HG03565 (cell line): ENCODE results near the gene B3GNT2.

Experiments
- ATAC-seq: cut with Tn5 transposase; IDR thresholded peaks from one replicate; pipeline ENCODE4 v1.9.1; 2021; ENCODE audit warnings: mild to moderate bottlenecking, moderate library complexity; ENCODE audit not compliant: unreplicated experiment

B3GNT2 gene

GRCh38 chr2:62202729-62203128 lies 6.8 kb downstream of the B3GNT2 start:
- no peak for ATAC-seq

- ATAC-seq, result no peak
Measured at GRCh38 chr2:62203459-62203858, 7.5 kb downstream of the B3GNT2 start.

GRCh38 chr2:62204998-62205496 lies 9.1 kb downstream of the B3GNT2 start:
- no peak for ATAC-seq

- no peak for ATAC-seq
Measured at GRCh38 chr2:62205554-62205953, 9.6 kb downstream of the B3GNT2 start.

- no peak for ATAC-seq
Measured at GRCh38 chr2:62206024-62206423, 10.1 kb downstream of the B3GNT2 start.

DNA sequence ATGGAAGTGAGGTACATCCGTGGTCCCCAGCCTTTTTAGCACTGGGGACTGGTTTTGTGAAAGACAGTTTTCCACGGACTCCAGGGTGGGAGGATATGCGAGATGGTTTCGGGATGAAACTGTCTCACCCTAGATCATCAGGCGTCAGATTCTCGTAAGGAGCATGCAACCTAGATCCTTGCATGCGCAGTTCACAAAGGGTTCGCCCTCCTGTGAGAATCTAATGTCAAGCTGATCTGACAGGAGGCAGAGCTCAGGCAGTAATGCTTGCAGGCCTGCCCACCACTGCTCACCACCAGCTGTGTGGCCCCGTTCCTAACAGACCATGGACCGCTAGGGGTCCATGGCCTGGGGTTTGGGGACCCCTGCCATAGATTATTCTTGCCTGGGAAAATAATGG lies 11.6 kb downstream of the B3GNT2 start:
- no peak for ATAC-seq

- ATAC-seq, result no peak
Measured at GRCh38 chr2:62208074-62208757, 12.3 kb downstream of the B3GNT2 start.

GRCh38 chr2:62208758-62209114 lies 12.8 kb downstream of the B3GNT2 start:
- ATAC-seq, result no peak

GRCh38 chr2:62209427-62209991 lies 13.6 kb downstream of the B3GNT2 start:
- no peak for ATAC-seq

DNA sequence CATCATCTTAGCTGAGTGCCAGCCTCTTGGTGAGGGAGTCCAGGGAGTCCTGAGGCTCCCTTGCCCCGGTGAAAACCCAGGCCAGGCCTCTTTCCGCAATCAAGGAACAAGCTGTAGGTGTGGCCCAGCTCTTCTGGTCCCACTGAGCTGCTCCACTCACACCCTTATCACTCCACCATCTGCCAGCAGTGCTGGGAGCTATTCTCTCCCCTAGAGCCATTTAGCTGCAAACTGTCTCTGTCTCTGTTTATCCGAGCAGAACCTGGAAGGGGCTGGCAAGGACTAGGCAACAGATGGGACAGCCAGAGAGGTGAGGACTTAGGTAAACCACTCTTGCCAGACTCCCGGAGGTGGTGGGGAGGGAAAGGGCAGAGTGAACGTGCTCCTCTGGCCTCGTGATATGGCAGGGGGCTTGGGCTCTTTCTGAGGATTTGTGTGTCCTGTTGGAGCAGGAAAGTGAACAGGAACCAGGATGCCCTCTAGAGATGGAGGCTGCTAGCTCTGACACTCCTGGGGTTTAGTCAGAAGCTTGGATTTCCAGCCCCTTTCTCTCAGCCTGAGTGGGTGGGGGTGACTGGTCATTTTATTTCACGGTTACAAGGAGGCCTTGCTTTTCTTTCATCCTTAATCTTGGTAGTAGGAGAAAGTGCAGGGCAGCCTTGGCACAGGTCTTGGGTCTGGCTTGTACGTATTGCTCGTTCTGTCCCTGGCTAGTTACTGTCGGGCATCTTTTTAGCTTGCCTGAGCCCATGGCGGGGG lies 19.6 kb downstream of the B3GNT2 start:
- no peak for ATAC-seq

- no peak for ATAC-seq
Measured at GRCh38 chr2:62216113-62216512, 20.2 kb downstream of the B3GNT2 start.

DNA sequence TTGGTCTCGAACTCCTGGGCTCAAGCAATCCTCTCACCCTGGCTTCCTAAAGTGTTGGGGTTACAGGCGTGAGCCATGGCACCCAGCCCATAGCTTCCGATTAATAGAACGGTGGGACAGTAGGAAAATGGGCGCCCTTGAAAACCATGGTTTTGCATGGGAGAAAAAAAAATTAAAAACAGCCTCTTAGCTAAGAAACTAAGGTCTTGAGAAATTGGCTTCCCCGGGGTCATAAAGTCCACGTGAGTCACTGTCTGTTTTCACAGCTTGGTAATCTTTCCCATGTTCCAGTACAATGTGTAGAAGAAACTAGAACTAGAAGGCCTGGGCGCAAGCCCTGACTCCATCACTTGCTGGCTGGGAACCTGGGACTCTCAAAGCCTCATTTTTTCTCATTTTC lies 20.7 kb downstream of the B3GNT2 start:
- no peak for ATAC-seq

GRCh38 chr2:62217421-62217820 lies 21.5 kb downstream of the B3GNT2 start:
- no peak for ATAC-seq

GRCh38 chr2:62217970-62218369 lies 22.1 kb downstream of the B3GNT2 start:
- no peak for ATAC-seq

DNA sequence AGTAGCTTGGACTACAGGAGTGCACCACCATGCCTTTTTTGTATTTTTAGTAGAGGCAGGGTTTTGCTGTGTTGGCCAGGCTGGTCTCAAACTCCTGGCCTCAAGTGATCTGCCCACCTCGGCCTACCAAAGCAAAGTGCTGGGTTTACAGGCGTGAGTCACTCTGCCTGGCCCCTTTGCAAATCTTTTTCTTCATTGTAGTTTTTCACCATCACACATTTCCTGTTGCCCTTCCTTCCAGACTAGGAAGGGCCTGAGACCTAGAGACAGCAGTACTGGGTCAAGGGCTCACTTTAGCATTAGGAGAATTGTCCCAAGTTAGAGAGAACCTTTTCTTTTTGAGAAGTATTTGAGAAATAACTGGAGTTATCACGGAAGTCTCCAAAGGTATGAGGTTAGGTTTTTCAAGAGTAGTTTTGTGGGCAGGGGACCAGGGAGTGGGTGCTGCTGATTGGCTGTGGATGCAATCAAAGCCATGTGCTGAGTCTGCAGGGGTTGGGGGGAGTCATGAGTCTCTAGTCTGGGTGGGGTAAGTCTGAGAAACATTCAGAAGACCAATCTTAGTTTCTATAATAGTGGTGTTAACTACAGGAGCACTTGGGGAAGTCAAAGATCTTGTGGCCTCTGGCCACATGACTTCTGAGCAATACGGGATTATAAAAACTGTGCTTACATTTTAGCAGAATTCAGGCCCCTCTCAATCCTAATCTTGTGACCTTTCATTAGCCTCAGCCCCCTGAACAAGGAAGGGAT lies 23.7 kb downstream of the B3GNT2 start:
- no peak for ATAC-seq

DNA sequence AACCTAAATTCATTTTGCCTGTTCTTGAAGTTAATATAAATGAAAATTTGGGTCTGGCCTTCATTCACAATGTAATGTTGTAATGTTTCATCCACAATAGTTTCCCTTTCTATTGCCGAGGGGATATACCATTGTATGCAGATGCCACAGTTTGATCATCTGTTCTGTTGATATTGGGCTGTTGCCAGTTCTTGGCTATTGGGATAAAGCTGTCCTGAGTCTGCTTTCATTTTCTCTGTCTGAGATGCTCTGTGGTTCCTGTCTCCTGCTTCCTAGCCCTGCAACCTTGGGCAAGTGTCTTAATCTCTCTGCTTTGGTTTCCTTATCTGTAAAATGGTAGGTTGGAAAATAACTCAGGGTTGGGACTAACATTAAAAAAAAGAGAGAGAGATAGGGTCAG lies 25.2 kb downstream of the B3GNT2 start:
- no peak for ATAC-seq

- ATAC-seq, result no peak
Measured at GRCh38 chr2:62222171-62222570, 26.3 kb downstream of the B3GNT2 start.

- ATAC-seq, result no peak
Measured at GRCh38 chr2:62222674-62223073, 26.8 kb downstream of the B3GNT2 start.

DNA sequence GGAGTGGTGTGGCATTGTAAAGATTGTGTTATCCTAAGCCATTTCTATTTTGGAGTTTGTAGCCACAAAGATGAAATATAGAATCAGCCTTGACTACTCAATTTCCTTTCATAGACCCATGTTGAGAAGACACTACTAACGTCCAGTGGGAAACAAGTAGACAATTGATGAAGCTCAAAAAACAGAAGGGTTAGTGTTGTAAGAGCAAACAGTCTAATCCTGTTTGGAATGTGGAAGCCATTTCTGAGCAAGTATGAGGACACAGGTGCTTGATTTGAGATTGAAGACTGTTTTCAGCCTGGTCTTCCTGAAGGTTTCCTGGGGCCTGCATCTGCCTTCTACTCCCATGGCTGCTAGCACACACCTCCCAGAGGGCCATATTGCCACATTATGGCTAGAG lies 29.1 kb downstream of the B3GNT2 start:
- no peak for ATAC-seq

DNA sequence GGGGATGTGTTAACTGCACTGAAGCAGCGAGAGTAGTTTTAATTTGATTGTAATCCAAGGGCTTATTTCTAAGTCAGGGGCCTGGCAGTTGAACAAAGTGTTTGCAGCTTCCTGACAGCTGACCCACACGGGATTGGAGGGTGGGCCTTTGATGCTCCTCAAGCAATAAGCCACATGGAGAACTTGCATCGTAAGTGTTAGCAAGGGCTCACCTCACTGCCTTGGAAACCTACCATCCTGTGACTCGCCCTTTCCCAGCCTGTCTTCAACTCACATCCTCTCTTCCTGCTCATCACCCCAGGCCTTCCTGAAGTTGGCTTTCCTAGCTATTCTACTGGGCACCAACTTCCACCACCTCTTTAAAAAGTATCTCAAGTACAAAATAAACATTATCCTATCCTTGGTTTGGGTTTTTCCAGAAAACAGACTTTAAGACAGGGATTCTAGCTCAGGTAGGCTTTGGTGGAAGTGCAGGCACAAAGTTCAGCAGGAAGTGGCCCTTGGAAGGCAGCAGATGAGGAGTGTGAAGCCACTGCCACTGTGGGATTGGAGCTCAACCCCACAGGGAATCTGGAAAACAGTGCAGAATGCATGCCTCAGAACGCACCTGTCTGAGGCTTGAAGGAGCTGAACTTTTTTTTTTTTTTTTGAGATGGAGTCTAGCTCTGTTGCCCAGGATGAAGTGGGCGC lies 31.6 kb downstream of the B3GNT2 start:
- ATAC-seq, result no peak

DNA sequence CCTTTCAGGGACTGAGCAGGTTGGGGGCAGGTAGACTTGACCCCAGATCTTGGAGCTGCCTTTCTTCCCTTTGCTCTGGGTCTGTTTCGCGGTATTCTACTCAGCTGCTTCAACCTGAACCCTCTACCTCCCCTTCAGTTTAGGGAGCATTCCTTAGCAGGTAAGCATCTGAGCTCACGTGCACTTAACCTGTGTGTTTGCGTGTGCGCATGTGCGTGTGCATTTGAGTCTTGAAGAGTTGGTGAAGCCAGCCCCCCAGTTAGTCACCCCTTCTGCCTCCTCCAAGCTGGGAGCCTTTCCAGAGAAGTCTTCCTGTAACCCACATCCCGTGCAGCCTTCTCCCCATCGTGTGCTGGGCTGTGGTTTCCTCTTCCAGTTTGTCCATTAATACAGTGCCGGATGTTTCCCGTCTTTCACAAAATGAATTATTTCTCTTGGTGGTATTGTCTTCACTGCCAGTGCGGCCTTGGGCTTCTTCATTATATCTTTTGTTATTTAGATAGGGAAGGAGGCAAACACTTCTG lies 33.2 kb downstream of the B3GNT2 start:
- ATAC-seq, result no peak
